Fibroblast of mammary gland (primary cell): Measurements from ENCODE around the gene LGALSL.
"Not testable (repeated sequence)": the region's sequence is repeated elsewhere in the genome, so short reads cannot be mapped to it uniquely, and the experiment has no call there.

Experiments used
- DNase-seq: peaks from one replicate; pipeline ENCODE4 v3.0.0-alpha.2; 2010; ENCODE audit warnings: low read depth
- H3K4me3 ChIP-seq: 2 replicates; pipeline ENCODE4 v1.5.1; 2011; ENCODE audit warnings: low read depth, mild to moderate bottlenecking, low read length, moderate library complexity; ENCODE audit not compliant: control insufficient read depth
- TF ChIP-seq, protein P1 (sequence below): conservative IDR thresholded peaks from 2 replicates; pipeline ENCODE4 v1.5.1; 2011; ENCODE audit warnings: low read depth, low read length, inconsistent platforms; ENCODE audit not compliant: control insufficient read depth, insufficient read depth

The LGALSL gene

DNA sequence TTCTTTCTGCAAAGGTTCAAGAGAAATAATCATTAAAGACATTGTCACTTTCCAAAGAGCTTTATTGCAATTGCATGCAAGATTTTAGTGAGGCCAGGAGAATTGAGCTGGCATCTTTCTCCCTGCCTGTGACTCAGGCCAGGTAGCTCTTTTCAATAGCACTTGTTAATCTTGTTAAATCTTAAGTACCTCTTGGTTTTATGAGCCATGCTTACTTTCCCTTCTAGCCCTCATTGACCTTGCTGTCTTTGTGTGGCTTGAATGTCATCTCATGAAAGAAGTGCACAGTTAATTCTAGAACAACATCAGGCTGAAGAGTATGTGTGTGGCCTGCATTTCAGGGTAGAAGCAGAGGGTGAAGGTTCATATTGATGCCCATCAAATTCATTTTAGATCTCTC, 14.8 kb upstream of the LGALSL start:
- H3K4me3 ChIP-seq: no peak overlapping the region
- TF ChIP-seq, protein P1, sequence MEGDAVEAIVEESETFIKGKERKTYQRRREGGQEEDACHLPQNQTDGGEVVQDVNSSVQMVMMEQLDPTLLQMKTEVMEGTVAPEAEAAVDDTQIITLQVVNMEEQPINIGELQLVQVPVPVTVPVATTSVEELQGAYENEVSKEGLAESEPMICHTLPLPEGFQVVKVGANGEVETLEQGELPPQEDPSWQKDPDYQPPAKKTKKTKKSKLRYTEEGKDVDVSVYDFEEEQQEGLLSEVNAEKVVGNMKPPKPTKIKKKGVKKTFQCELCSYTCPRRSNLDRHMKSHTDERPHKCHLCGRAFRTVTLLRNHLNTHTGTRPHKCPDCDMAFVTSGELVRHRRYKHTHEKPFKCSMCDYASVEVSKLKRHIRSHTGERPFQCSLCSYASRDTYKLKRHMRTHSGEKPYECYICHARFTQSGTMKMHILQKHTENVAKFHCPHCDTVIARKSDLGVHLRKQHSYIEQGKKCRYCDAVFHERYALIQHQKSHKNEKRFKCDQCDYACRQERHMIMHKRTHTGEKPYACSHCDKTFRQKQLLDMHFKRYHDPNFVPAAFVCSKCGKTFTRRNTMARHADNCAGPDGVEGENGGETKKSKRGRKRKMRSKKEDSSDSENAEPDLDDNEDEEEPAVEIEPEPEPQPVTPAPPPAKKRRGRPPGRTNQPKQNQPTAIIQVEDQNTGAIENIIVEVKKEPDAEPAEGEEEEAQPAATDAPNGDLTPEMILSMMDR: no peak
- no peak for DNase-seq

DNA sequence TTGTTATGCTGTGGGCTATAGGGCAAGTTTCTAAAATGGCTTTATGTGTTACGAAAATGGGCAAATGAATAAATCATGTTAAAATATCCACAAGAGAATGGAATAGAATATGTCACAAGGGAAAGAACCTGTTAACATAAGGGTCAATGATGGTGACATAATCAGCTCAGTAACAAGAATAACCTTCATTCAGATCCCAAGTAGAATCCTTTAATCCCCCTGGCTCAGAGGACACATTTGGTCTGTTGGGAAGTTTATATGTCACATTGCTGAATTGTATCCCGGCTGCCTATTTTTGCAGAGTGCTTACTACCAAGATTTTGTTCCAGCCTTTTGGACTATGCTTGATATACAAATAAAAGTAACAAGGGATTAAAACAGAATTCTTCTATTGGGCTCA, 13.1 kb upstream of the LGALSL start:
- H3K4me3 ChIP-seq: no peak overlapping the region
- TF ChIP-seq, protein P1: no peak
- no peak for DNase-seq

DNA sequence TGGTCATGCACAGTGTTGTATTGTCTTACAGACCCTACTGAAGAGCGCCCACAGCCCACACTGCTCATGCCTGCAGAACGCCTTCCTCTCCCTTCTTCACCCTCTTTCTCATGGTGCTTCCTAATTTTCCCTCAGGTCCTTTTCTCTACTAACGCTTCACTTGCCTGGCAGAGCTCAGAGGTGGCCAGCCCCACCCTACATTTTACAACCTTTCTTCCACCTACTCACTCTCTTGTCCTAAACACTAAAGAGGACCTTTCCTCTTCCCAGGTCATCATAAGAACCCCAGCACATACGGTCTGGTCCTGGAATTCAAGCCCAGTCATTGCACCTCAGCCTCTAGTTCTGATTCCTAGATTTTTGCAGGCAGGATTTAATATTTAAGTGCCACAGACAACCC, 11.7 kb upstream of the LGALSL start:
- H3K4me3 ChIP-seq: no peak overlapping the region
- no peak for DNase-seq
- TF ChIP-seq, protein P1: no peak

DNA sequence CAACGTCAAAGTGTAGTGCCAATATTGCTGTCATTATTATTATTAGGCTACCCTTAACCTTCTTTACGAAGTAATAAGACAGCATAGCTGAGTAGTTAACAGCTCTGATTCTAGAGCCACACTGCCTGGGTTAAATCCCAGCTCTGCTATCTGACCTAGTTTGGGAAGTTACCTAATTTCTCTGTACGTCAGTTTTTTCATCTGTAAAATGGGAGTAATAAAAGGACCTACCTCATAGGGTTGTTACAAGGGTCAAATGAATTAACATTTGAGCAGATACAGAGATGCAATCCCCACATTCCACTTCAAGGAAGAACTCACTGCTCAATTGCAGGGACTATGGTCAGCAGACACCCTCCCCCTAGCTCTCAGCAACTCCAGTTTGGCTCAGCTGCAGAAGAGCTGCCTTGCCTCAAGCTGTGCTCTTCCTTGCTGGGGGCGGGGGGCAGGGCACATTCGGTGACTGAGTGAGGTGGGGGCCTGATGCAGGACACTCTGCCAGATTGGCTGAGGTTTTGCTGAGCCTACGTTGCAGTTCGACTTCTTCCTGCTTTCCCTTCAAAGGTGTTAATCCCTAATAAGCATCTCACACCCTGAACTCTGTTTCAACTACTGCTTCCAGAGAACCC, 11.0 kb upstream of the LGALSL start:
- DNase-seq: no peak
- TF ChIP-seq, protein P1: no peak
- no peak overlapping the region for H3K4me3 ChIP-seq

DNA sequence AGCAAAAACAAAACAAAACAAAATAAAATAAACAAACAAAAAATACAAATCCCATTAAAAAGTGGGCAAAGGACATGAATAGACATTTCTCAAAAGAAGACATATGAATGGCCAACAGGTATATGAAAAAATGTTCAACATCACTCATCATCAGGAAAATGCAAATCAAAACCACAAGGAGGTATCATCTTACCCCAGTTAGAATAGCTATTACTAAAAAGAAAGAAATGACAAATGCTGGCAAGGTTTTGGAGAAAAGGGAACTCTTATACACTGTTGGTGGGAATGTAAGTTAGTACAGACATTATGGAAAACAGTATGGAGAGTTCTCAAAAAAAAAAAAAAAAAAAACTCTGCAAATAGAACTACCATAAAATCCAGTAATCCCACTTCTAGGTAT, 8.0 kb upstream of the LGALSL start:
- not testable (repeated sequence) for H3K4me3 ChIP-seq, DNase-seq

DNA sequence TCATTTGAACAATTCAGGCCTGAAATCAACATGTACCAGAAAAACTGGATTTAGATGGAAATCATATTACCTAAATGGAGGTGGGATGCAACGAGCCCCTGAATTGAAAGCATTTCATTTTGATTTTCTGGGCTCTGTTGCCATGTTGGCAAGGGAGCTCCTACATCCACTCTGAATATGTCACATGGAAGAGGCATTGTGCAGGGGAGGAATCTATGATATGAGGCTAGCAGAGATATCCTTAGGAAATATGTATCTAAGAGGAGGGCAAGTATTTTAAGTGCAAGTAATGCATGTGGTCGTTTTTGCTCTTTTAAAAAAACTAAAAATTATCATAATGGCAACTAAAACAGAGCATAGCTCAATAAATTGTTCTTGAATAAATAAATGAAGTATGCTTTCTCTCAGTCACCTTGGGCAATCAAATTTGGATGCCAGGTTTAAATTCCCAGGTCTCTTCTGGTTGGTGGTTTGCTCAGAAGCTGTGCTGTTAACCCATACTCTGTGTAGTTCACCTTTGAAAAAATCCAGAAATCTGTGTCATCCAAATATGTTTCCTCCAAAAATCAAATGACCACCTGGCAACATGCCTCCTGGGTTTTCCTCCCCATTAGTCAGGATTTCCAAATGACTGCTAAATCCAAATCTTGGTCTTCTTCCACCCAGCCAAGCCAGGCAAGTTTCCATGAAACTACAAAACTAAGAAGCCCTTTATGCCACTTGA, 6.5 kb upstream of the LGALSL start:
- peak; percentile 42 for DNase-seq
- H3K4me3 ChIP-seq: no peak overlapping the region
- TF ChIP-seq, protein P1: no peak

DNA sequence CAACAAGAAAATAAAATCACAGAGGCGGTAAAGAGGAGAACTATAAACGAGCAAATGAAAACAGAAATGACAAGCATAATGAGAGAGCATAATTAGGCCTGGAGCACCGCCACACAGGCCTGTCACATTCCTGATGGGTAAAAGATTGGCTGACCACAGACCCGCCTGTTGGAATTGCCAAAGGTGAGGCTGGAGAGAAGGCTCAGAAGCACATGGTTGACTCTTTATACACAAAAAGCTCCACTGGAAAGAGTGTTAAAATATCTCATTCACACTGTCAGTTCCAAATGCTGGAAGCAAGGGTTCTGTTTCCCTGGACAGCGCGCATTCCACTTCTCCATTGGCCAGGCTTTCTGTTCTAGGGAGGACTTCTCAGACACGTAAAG, 5.9 kb upstream of the LGALSL start:
- no peak for DNase-seq

More for the DNA sequence above, 5.9 kb upstream of the LGALSL start:
- TF ChIP-seq, protein P1: no peak
- H3K4me3 ChIP-seq: no peak overlapping the region
